B cell (primary cell): ENCODE results near the gene SHISA8. TPM values are rescaled to one million over a fixed set of nuclear protein-coding genes. Genes with fewer than 3 reads are reported as not detected.

ENCODE experiments used
- ATAC-seq: fragments of 200-7000 bp; cut with Tn5 transposase; one replicate; pipeline ENCODE4 v1.10.0; 2021; ENCODE audit warnings: low read depth, mild to moderate bottlenecking, moderate number of reproducible peaks, moderate library complexity
- CTCF ChIA-PET: fragments of 350-600 bp; sonication (Branson Sonifier 250); formaldehyde crosslinking; loops from one replicate; lab custom pipeline; 2021; ENCODE audit warnings: antibody characterized with exemption, inconsistent platforms; lab: Charles Lee
- POLR2A ChIA-PET: fragments of 350-600 bp; sonication (Branson Sonifier 250); formaldehyde crosslinking; loops from one replicate; lab custom pipeline; 2021; ENCODE audit warnings: antibody characterized with exemption; lab: Charles Lee
- DNase-seq: peaks from one replicate; pipeline ENCODE4 v3.0.0; 2013
- H2AFZ ChIP-seq: 2 replicates; pipeline ENCODE4 v1.6.1; 2012; ENCODE audit warnings: mild to moderate bottlenecking, low read depth, low read length; ENCODE audit not compliant: insufficient read depth, poor library complexity, severe bottlenecking
- H3K27ac ChIP-seq, 2 donors: 1 replicate in 1 of 2; 2 replicates in 1 of 2; pipeline ENCODE4 v1.5.1; 2012 to 2013; ENCODE audit warnings: low read length in 2 of 2, mild to moderate bottlenecking in 2 of 2, moderate library complexity in 1 of 2
- H3K27me3 ChIP-seq, 4 experiments: fragments of 200-600 bp in 1 of 4; sonication (generic) in 1 of 4; replicated peaks in 1 of 4; 1 replicate in 2 of 4; 2 replicates in 2 of 4; pipeline versions ENCODE4 v1.6.1 to v1.7.0; 2013 to 2016; ENCODE audit warnings: low read length in 3 of 4, mild to moderate bottlenecking in 2 of 4, mixed read lengths in 1 of 4, moderate library complexity in 1 of 4; ENCODE audit not compliant: insufficient read depth in 4 of 4, control insufficient read depth in 3 of 4; ENCODE audit errors: control extremely low read depth in 1 of 4
- H3K36me3 ChIP-seq, 2 experiments: replicated peaks in 1 of 2; 1 replicate in 1 of 2; 2 replicates in 1 of 2; pipeline versions ENCODE4 v1.6.1 to v1.7.1; 2013; ENCODE audit warnings: low read length in 1 of 2; ENCODE audit not compliant: insufficient read depth in 2 of 2, control insufficient read depth in 1 of 2; ENCODE audit errors: control extremely low read depth in 1 of 2, extremely low read depth in 1 of 2
- H3K4me1 ChIP-seq, 2 donors: fragments of 200-600 bp in 1 of 2; sonication (generic) in 1 of 2; 1 replicate in 1 of 2; 2 replicates in 1 of 2; pipeline versions ENCODE4 v1.5.1 to v1.6.1; 2013 to 2017; ENCODE audit warnings: low read length in 2 of 2; ENCODE audit not compliant: control insufficient read depth in 2 of 2, insufficient read depth in 2 of 2
- H3K4me2 ChIP-seq: replicated peaks from 2 replicates; pipeline ENCODE3; 2012; ENCODE audit warnings: mild to moderate bottlenecking, low read depth, low read length; ENCODE audit not compliant: poor library complexity, severe bottlenecking
- H3K4me3 ChIP-seq, 5 experiments: fragments of 200-600 bp in 1 of 5; sonication (generic) in 1 of 5; 1 replicate in 3 of 5; 2 replicates in 2 of 5; pipeline versions ENCODE4 v1.5.1 to v1.7.0; 2011 to 2016; ENCODE audit warnings: low read length in 4 of 5, mild to moderate bottlenecking in 4 of 5, low read depth in 2 of 5, control low read depth in 1 of 5, moderate library complexity in 1 of 5; ENCODE audit not compliant: insufficient read depth in 1 of 5; ENCODE audit errors: control extremely low read depth in 1 of 5, extremely low read depth in 1 of 5
- H3K79me2 ChIP-seq: fragments of 200-600 bp; sonication (generic); one replicate; pipeline ENCODE4 v1.6.0; 2016; ENCODE audit warnings: low read length; ENCODE audit not compliant: control insufficient read depth, insufficient read depth
- H3K9ac ChIP-seq: fragments of 200-600 bp; sonication (generic); 2 replicates; pipeline ENCODE4 v1.6.1; 2017; ENCODE audit warnings: mild to moderate bottlenecking, low read length, moderate library complexity
- H3K9me3 ChIP-seq, 3 donors: one replicate each; pipeline versions ENCODE4 v1.6.1 to v1.7.1; 2013; ENCODE audit warnings: low read length in 2 of 3; ENCODE audit not compliant: control insufficient read depth in 2 of 3, insufficient read depth in 1 of 3; ENCODE audit errors: control extremely low read depth in 1 of 3
- H4K20me1 ChIP-seq: 2 replicates; pipeline ENCODE4 v1.6.0; 2012; ENCODE audit warnings: mild to moderate bottlenecking, low read length; ENCODE audit not compliant: insufficient read depth, control insufficient read depth, poor library complexity, severe bottlenecking
- H3K27ac Mint-ChIP-seq: one replicate; pipeline ENCODE4 v1.8.0; 2021; ENCODE audit warnings: mixed read lengths
- H3K27me3 Mint-ChIP-seq: one replicate; pipeline ENCODE4 v1.8.0; 2021; ENCODE audit warnings: mixed read lengths
- H3K4me1 Mint-ChIP-seq: one replicate; pipeline ENCODE4 v1.8.0; 2021; ENCODE audit warnings: mixed read lengths
- H3K4me3 Mint-ChIP-seq: one replicate; pipeline ENCODE4 v1.8.0; 2021; ENCODE audit warnings: mixed read lengths
- H3K9me3 Mint-ChIP-seq: one replicate; pipeline ENCODE4 v1.8.0; 2022; ENCODE audit warnings: mixed read lengths; ENCODE audit not compliant: insufficient read depth
- CTCF ChIP-seq: fragments of 200-600 bp; IDR thresholded peaks from one replicate; pipeline ENCODE4 v1.8.0; 2022; ENCODE audit warnings: antibody characterized with exemption, mild to moderate bottlenecking
- EZH2 ChIP-seq: IDR thresholded peaks from 2 replicates; pipeline ENCODE4 v1.6.1; 2012; ENCODE audit warnings: borderline replicate concordance, low read depth, mild to moderate bottlenecking, moderate library complexity, low read length; ENCODE audit not compliant: insufficient read depth, poor library complexity, severe bottlenecking
- WGBS: methylation state at CpG from one replicate; pipeline ENCODE4 v1.1.5; 2013; ENCODE audit warnings: missing lambda C conversion rate; ENCODE audit not compliant: insufficient coverage; 5-methylcytosine and 5-hydroxymethylcytosine counted together
- intact Hi-C: fragments of 100-400 bp; cut with micrococcal nuclease; formaldehyde crosslinking; loops from one replicate; pipeline ENCODE4 v1.10.0; 2022
- polyA minus RNA-seq: library from RNA; depleted of rRNA, polyadenylated mRNA; stranded (reverse); fragments of >200 nt; gene quantifications from 2 replicates; pipeline ENCODE4 v1.2.3, GENCODE V29; 2012
- polyA plus RNA-seq: library from polyadenylated mRNA; depleted of rRNA; stranded (reverse); fragments of >200 nt; gene quantifications from 2 replicates; pipeline ENCODE4 v1.2.3, GENCODE V29; 2012
- total RNA-seq, 2 donors: library from RNA; stranded (reverse); fragments of 120-200 nt in 1 of 2; gene quantifications; 1 replicate in 1 of 2; 2 replicates in 1 of 2; pipeline versions ENCODE4 v1.2.3 to v1.2.4, GENCODE V29; 2013 to 2022

Gene SHISA8
- total RNA-seq = 46.5 and 54.1 TPM in 2 replicates
- 3.6 TPM for total RNA-seq (2013)
- polyA plus RNA-seq = 5.1 and 22.4 TPM in 2 replicates
- 11.2 and 27.7 TPM in 2 replicates for polyA minus RNA-seq

GRCh38 chr22:41915035-41915785 is at the start of gene SHISA8:
SHISA8 (minus strand) TSS chr22:41915074; CDS start chr22:41914667, 407 bp downstream.
- peaks cover 43% of the 10 kb centered on the region for H4K20me1 ChIP-seq
- peak within 1 kb of the TSS; percentile 79 for H3K4me3 Mint-ChIP-seq
- DNase-seq = peak; percentile 82
- peaks cover 35% of the 10 kb centered on the region for H3K79me2 ChIP-seq
- no peaks in the 10 kb centered on the region for H3K36me3 ChIP-seq
- H3K27me3 Mint-ChIP-seq = peaks cover 9% of the 10 kb centered on the region
- peaks cover 0 to 41% (median 21%) of the 10 kb centered on the region in 4 experiments for H3K27me3 ChIP-seq
- WGBS = 12% methylated on average over 44 of the region's 63 CpGs
- H3K9me3 Mint-ChIP-seq = no peaks in the 10 kb centered on the region
- peaks cover 68% of the 10 kb centered on the region for H3K4me1 Mint-ChIP-seq
- peak within 1 kb of the TSS; percentile 18 to 59 for H3K27ac ChIP-seq
- H3K9ac ChIP-seq = peak within 1 kb of the TSS; percentile 65
- H3K4me2 ChIP-seq = peak within 1 kb of the TSS; percentile 90
- H3K27ac Mint-ChIP-seq = peak within 1 kb of the TSS; percentile 78
- H2AFZ ChIP-seq = peak within 1 kb of the TSS; percentile 38
- peak within 1 kb of the TSS in 4 of 5 experiments; percentile 47 to 64 (median 53) for H3K4me3 ChIP-seq
- intact Hi-C loops = no loop called here
- POLR2A ChIA-PET = interaction anchor here (0.6 to 16.8 kb wide), 3 partner anchors 11 to 47 kb away, joined by 3 to 960 read pairs (median 4); partner anchors contain the start of gene TNFRSF13C
- CTCF ChIA-PET = interaction anchor here (0.7 to 17.9 kb wide), 4 partner anchors 9 to 83 kb away, joined by 3 to 499 read pairs (median 6); partner anchors contain the start of genes SREBF2 and TNFRSF13C
- TF ChIP-seq CTCF = no peak
- H3K9me3 ChIP-seq = peaks cover 0 to 7% (median 0%) of the 10 kb centered on the region in 3 donors
- H3K4me1 ChIP-seq = peaks cover 79% of the 10 kb centered on the region in 2 donors
- ATAC-seq = peak; percentile 8

GRCh38 chr22:41964112-41964491 is 49.2 kb upstream of the SHISA8 start:
- intact Hi-C loops = no loop called here
- Mint-ChIP-seq H3K27ac (no peak overlapping the region), H3K4me3 (no peak overlapping the region), H3K4me1 (peaks cover 10% of the 10 kb centered on the region), H3K9me3 (no peaks in the 10 kb centered on the region), H3K27me3 (no peaks in the 10 kb centered on the region)
- 82% methylated on average over 4 of the region's 5 CpGs for WGBS
- no peak overlapping the region for H3K27ac ChIP-seq
- no peak overlapping the region for H2AFZ ChIP-seq
- peaks cover 5 to 9% of the 10 kb centered on the region in 2 donors for H3K4me1 ChIP-seq
- ATAC-seq = no peak
- H3K79me2 ChIP-seq = no peaks in the 10 kb centered on the region
- no peak overlapping the region for H3K4me2 ChIP-seq
- CTCF ChIA-PET = interaction anchor here (0.8 to 5.7 kb wide), 3 partner anchors 12 to 480 kb away, joined by 3 to 45 read pairs (median 4); no protein-coding TSS in a partner anchor
- TF ChIP-seq EZH2 (no peak), CTCF (no peak)
- no peak overlapping the region for H3K9ac ChIP-seq
- H3K36me3 ChIP-seq = no peaks in the 10 kb centered on the region
- DNase-seq = no peak
- peaks cover 0 to 2% (median 0%) of the 10 kb centered on the region in 4 experiments for H3K27me3 ChIP-seq
- POLR2A ChIA-PET = no interaction called here
- no peaks in the 10 kb centered on the region for H3K9me3 ChIP-seq
- H3K4me3 ChIP-seq = no peak overlapping the region
- no peaks in the 10 kb centered on the region for H4K20me1 ChIP-seq
